ENCODE data around the gene PIM2.

- TF ChIP-seq, protein P1, sequence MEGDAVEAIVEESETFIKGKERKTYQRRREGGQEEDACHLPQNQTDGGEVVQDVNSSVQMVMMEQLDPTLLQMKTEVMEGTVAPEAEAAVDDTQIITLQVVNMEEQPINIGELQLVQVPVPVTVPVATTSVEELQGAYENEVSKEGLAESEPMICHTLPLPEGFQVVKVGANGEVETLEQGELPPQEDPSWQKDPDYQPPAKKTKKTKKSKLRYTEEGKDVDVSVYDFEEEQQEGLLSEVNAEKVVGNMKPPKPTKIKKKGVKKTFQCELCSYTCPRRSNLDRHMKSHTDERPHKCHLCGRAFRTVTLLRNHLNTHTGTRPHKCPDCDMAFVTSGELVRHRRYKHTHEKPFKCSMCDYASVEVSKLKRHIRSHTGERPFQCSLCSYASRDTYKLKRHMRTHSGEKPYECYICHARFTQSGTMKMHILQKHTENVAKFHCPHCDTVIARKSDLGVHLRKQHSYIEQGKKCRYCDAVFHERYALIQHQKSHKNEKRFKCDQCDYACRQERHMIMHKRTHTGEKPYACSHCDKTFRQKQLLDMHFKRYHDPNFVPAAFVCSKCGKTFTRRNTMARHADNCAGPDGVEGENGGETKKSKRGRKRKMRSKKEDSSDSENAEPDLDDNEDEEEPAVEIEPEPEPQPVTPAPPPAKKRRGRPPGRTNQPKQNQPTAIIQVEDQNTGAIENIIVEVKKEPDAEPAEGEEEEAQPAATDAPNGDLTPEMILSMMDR (IDR thresholded peaks at IDR 0.05 in 4 of 5, conservative IDR thresholded peaks at IDR 0.05 in 1 of 5) = no peak
- no peak for TF ChIP-seq POLR2A (IDR thresholded peaks at IDR 0.05)
Observed at GRCh38 chrX:48910926-48911411, 7.9 kb downstream of the PIM2 start.
